PC-3 (cell line): Measurements from ENCODE around the gene CTPS1. TPM values are rescaled to one million over a fixed set of nuclear protein-coding genes. Genes with fewer than 3 reads are reported as not detected.

Source experiments
- ATAC-seq: fragments of 200-7000 bp; cut with Tn5 transposase; 2 replicates; pipeline ENCODE4 v1.9.1; 2020; ENCODE audit warnings: mild to moderate bottlenecking, moderate library complexity
- BruUV-seq: library from RNA; stranded (reverse); fragments of 400-500 nt; replicated peaks from 2 replicates; lab custom pipeline; 2021; lab: Mats Ljungman, UMichigan
- CTCF ChIA-PET: fragments of 300-600 bp; sonication (Branson Sonifier 250); formaldehyde crosslinking; loops from one replicate; lab custom pipeline; 2022; ENCODE audit warnings: antibody characterized with exemption; lab: Charles Lee
- POLR2A ChIA-PET: fragments of 300-600 bp; sonication (Branson Sonifier 250); formaldehyde crosslinking; loops from one replicate; lab custom pipeline; 2022; ENCODE audit warnings: antibody characterized with exemption; ENCODE audit not compliant: unreplicated experiment; lab: Charles Lee
- DNase-seq: peaks from one replicate; pipeline ENCODE4 v3.0.0-alpha.2; 2015
- H2AFZ ChIP-seq: fragments of 300-600 bp; sonication (generic); 2 replicates; pipeline ENCODE4 v1.6.0; 2016; ENCODE audit warnings: antibody characterized with exemption, low read length
- H3F3A ChIP-seq: fragments of 300-600 bp; sonication (generic); one replicate; pipeline ENCODE4 v1.6.0; 2017; ENCODE audit warnings: antibody characterized with exemption, low read length, control low read depth, mild to moderate bottlenecking; ENCODE audit not compliant: unreplicated experiment
- H3K27ac ChIP-seq: fragments of 300-600 bp; sonication (generic); 2 replicates; pipeline ENCODE4 v1.5.1; 2016; ENCODE audit warnings: mild to moderate bottlenecking, low read length
- H3K27me3 ChIP-seq: fragments of 300-600 bp; sonication (generic); 2 replicates; pipeline ENCODE4 v1.6.1; 2016; ENCODE audit warnings: low read length, mixed read lengths
- H3K36me3 ChIP-seq: fragments of 300-600 bp; sonication (generic); 2 replicates; pipeline ENCODE4 v1.6.1; 2016; ENCODE audit warnings: low read depth, mixed run types, low read length, mixed read lengths
- H3K4me1 ChIP-seq: fragments of 300-600 bp; sonication (generic); 2 replicates; pipeline ENCODE4 v1.5.1; 2016; ENCODE audit warnings: low read length; ENCODE audit not compliant: insufficient read depth
- H3K4me2 ChIP-seq: fragments of 300-600 bp; sonication (generic); 2 replicates; pipeline ENCODE4 v1.6.0; 2016; ENCODE audit warnings: low read length
- H3K4me3 ChIP-seq: fragments of 300-600 bp; sonication (generic); 2 replicates; pipeline ENCODE4 v1.5.1; 2016; ENCODE audit warnings: mild to moderate bottlenecking, low read length, mixed read lengths
- H3K79me2 ChIP-seq: fragments of 300-600 bp; sonication (generic); 2 replicates; pipeline ENCODE4 v1.6.1; 2017; ENCODE audit warnings: low read length, mixed read lengths
- H3K9ac ChIP-seq: fragments of 300-600 bp; sonication (generic); 2 replicates; pipeline ENCODE4 v1.6.0; 2016; ENCODE audit warnings: mild to moderate bottlenecking, low read length
- H3K9me2 ChIP-seq: fragments of 300-600 bp; sonication (generic); replicated peaks from 2 replicates; pipeline ENCODE4 v1.6.1; 2016; ENCODE audit warnings: mixed run types, low read length, mixed read lengths
- H3K9me3 ChIP-seq: fragments of 300-600 bp; sonication (generic); 2 replicates; pipeline ENCODE4 v1.6.1; 2016; ENCODE audit warnings: low read length, mixed read lengths
- H4K20me1 ChIP-seq: fragments of 300-600 bp; sonication (generic); 2 replicates; pipeline ENCODE4 v1.6.1; 2016; ENCODE audit warnings: low read length, mixed read lengths
- EZH2 ChIP-seq: fragments of 300-600 bp; sonication (generic); IDR thresholded peaks from one replicate; pipeline ENCODE4 v1.6.1; 2017; ENCODE audit warnings: antibody characterized with exemption, mild to moderate bottlenecking, low read length; ENCODE audit not compliant: unreplicated experiment
- EZH2phosphoT487 ChIP-seq: fragments of 300-600 bp; sonication (generic); IDR thresholded peaks from 2 replicates; pipeline ENCODE4 v1.6.1; 2018; ENCODE audit warnings: mild to moderate bottlenecking, antibody characterized with exemption, low read length, borderline replicate concordance
- intact Hi-C: fragments of 100-400 bp; cut with micrococcal nuclease; formaldehyde crosslinking; loops from 2 replicates; pipeline ENCODE4 v1.9.0; 2023
- total RNA-seq: library from RNA; depleted of rRNA; stranded (reverse); fragments of >200 nt; gene quantifications from 2 replicates; pipeline ENCODE4 v1.2.3, GENCODE V29; 2014
- TF ChIP-seq, protein P1 (sequence below): fragments of 300-600 bp; sonication (generic); conservative IDR thresholded peaks from 2 replicates; pipeline ENCODE4 v1.5.1; 2017; ENCODE audit warnings: antibody characterized with exemption, low read depth, mild to moderate bottlenecking, low read length

CTPS1 gene
- total RNA-seq, 1 experiment from 2014 or later = 63.4 TPM

DNA sequence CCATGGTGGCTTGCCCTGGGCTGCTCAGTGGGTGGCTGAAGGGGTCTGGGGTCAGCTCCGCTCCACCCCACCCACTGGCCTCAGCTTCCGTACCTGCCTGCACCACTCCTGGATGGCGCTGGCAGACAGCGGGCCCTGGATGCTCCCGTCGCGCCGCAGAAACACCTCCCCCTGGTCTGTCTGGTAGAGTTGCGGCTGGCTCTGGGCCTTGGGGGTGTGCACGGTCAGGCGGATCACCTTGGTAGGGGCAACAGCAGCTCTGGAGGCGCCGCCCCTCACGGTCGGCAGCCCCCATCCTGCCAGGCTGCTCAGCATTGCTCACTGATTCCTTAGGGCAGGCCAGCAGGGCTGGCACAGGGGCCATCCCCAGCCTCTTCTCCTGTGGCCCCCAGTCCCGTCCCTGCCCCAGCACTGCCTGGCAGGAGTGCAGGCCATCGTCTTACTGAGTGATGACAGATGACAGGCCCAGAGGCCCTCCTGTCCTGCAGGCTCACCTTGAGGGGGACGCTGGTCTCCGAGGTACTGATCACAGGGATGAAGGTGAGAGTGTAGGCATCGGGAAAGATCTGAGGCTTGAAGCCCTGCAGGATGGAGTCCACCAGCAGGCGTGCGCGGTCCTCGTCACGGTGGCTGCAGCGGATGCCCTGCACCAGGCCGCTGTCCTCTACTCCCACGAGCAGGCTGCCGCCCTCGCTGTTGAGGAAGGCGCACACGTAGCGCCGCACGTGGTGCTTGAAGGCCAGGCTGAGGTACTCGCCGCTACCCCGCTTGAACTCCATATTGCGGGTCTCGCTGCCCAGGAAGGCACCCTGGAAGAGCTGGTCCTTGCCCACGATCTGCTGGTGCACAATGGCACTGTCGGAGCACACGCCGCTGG is 37.9 kb downstream of the CTPS1 start:
- CTCF ChIA-PET = no interaction called here
- H3K9ac ChIP-seq = no peak overlapping the region

DNA sequence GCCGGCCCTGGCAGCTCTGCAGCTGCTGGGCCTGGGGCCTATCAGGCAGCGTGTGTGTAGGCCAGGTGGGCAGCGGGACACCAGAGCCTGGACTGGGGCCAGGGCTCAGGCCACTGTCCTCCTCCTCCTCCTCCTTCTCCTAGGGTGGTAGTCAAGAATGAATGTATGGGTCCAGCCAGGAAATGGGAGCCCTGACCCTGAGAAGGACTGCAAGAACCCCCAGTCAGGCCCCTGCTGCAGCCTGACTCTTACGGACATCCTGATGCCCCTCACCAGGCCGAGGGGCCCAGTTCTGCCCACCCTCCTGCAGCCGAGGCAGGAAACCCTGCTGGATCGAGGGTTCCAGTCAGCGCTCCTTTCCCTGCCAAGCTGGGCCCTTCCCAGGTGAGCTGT is 38.5 kb downstream of the CTPS1 start:
- Histone ChIP-seq H3K36me3 (peaks cover 16% of the 10 kb centered on the region), H3K27me3 (no peaks in the 10 kb centered on the region), H3K4me3 (no peak overlapping the region), H3K27ac (no peak overlapping the region), H3K9me3 (no peaks in the 10 kb centered on the region), H3K4me2 (no peak overlapping the region), H3K9ac (no peak overlapping the region), H2AFZ (no peak overlapping the region), H3K79me2 (no peaks in the 10 kb centered on the region), H4K20me1 (no peaks in the 10 kb centered on the region), H3K9me2 (no peaks in the 10 kb centered on the region), H3K4me1 (no peaks in the 10 kb centered on the region), H3F3A (peaks cover 4% of the 10 kb centered on the region)
- BruUV-seq = no TSS peak
- POLR2A ChIA-PET = no interaction called here
- DNase-seq (no peak), ATAC-seq (no peak)
- intact Hi-C loops = no loop called here
- TF ChIP-seq, protein P1, sequence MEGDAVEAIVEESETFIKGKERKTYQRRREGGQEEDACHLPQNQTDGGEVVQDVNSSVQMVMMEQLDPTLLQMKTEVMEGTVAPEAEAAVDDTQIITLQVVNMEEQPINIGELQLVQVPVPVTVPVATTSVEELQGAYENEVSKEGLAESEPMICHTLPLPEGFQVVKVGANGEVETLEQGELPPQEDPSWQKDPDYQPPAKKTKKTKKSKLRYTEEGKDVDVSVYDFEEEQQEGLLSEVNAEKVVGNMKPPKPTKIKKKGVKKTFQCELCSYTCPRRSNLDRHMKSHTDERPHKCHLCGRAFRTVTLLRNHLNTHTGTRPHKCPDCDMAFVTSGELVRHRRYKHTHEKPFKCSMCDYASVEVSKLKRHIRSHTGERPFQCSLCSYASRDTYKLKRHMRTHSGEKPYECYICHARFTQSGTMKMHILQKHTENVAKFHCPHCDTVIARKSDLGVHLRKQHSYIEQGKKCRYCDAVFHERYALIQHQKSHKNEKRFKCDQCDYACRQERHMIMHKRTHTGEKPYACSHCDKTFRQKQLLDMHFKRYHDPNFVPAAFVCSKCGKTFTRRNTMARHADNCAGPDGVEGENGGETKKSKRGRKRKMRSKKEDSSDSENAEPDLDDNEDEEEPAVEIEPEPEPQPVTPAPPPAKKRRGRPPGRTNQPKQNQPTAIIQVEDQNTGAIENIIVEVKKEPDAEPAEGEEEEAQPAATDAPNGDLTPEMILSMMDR = no peak
- TF ChIP-seq EZH2phosphoT487 = no peak
- no peak for TF ChIP-seq EZH2
- CTCF ChIA-PET = no interaction called here

More for the DNA sequence above, 37.9 kb downstream of the CTPS1 start:
- no peak overlapping the region for H3K4me3 ChIP-seq
- DNase-seq = no peak
- intact Hi-C loops = no loop called here
- no peak overlapping the region for H2AFZ ChIP-seq
- ATAC-seq = no peak
- no peaks in the 10 kb centered on the region for H4K20me1 ChIP-seq
- no peaks in the 10 kb centered on the region for H3K9me2 ChIP-seq
- no peaks in the 10 kb centered on the region for H3K27me3 ChIP-seq
- no peaks in the 10 kb centered on the region for H3K4me1 ChIP-seq
- no peak overlapping the region for H3K27ac ChIP-seq
- peaks cover 21% of the 10 kb centered on the region for H3K36me3 ChIP-seq
- no peaks in the 10 kb centered on the region for H3F3A ChIP-seq
- POLR2A ChIA-PET = no interaction called here
- TF ChIP-seq EZH2 (no peak), EZH2phosphoT487 (no peak)
- TF ChIP-seq, protein P1 = no peak
- H3K9me3 ChIP-seq = no peaks in the 10 kb centered on the region
- H3K4me2 ChIP-seq = no peak overlapping the region
- no peaks in the 10 kb centered on the region for H3K79me2 ChIP-seq
- no TSS peak for BruUV-seq

DNA sequence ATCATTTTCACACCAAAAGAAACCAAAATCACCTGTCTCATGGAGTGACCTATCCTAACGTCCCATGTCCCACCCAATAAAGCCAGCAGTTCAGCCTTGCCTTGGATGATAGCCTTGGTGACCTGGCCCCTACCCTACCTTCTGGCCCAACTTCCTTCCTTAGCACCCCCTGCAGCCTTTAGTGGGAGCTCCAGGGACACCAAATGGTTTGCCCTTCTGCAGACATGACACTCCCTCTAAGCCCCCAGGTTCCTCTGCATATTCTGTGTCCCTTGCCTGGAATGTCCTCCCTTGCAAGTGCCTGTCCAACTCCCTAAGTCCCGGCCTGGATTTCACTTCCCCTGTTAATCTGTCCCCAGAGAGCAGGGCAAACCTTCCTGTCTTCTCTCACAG is 39.9 kb downstream of the CTPS1 start:
- no TSS peak for BruUV-seq
- no peak overlapping the region for H3K4me3 ChIP-seq
- H2AFZ ChIP-seq = no peak overlapping the region
- no peak overlapping the region for H3K9ac ChIP-seq
- peaks cover 4% of the 10 kb centered on the region for H3K36me3 ChIP-seq
- H3F3A ChIP-seq = peaks cover 4% of the 10 kb centered on the region
- H4K20me1 ChIP-seq = no peaks in the 10 kb centered on the region
- no peak overlapping the region for H3K27ac ChIP-seq
- ATAC-seq (no peak), DNase-seq (no peak)
- no peaks in the 10 kb centered on the region for H3K9me3 ChIP-seq
- POLR2A ChIA-PET = no interaction called here
- TF ChIP-seq EZH2 = no peak
- no peak for TF ChIP-seq EZH2phosphoT487
- TF ChIP-seq, protein P1 = no peak
- H3K4me2 ChIP-seq = no peak overlapping the region
- intact Hi-C loops = no loop called here
- no peaks in the 10 kb centered on the region for H3K27me3 ChIP-seq
- H3K4me1 ChIP-seq = no peaks in the 10 kb centered on the region
- H3K79me2 ChIP-seq = no peaks in the 10 kb centered on the region
- no peaks in the 10 kb centered on the region for H3K9me2 ChIP-seq
- CTCF ChIA-PET = no interaction called here
